Hematopoietic multipotent progenitor cell treated with erythropoietin and hydrocortisone succinate and interleukin-3 and kit ligand, for 17 days (in vitro differentiated cells): ENCODE measurements around the gene VPS26C.
"Not testable (repeated sequence)": the region's sequence is repeated elsewhere in the genome, so short reads cannot be mapped to it uniquely, and the experiment has no call there.

Experiments
- DNase-seq: peaks from one replicate; pipeline ENCODE4 v3.0.0-alpha.2; 2015; ENCODE audit warnings: low spot score

The VPS26C gene

DNA sequence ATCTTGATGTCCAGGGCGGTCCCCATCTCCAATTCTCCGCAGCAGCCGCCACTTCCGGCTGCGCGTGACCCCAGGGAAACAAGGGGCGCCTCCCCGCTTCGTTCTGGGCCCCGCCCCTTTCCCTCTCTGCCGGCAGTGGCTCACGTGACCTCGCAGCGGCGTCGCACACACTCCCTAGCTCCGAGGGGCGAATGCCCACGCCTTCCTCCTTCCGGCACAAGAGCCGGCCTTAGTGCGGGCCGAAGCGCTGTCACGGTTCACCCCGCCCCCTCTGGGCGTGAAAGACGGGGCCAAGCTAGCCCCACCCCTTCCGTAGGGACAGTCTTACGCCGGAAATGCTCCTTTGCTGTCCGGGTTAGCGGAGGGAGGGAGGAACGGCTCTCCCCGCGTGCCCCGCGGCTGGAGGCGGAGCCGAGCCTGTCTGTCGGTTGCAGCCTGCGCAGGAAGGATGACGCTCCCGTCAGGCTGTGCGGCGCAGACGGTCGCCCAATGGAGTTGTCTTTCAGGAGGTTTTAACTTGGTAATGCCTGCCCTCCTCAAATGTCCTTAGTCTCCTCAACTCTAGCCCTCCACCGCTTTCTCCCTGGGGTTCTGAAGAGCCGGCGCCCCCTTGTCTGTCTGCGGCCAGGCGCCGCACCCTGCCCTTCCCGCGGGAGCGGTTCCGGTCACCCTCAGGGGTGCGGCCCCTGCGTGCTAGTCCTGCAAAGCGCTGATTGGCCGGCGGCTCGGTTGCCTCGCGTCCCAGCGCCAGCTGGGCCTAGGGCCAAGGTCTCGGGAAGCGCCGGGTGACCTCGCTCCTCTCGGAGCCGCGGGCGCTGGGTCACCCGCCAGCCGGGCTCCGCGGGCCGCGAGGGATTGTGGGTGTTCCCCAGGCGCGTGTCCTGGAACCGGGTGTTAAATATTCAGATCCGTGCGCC lies at the start of gene VPS26C:
Gene VPS26C (minus strand): TSS at position 66 of the 917 bp plus-strand sequence. CDS start 40 bp downstream, at position 26.
- peak; percentile 98 for DNase-seq

DNA sequence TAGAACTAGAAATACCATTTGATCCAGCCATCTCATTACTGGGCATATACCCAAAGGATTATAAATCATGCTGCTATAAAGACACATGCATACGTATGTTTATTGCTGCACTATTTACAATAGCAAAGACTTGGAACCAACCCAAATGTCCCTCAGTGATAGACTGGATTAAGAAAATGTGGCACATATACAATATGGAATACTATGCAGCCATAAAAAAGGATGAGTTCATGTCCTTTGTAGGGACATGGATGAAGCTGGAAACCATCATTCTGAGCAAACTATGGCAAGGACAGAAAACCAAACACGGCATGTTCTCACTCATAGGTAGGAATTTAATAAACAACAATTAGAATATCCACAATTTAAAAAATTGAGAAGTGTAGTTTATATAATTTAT lies 48.9 kb upstream of the VPS26C start:
- DNase-seq = not testable (repeated sequence)

DNA sequence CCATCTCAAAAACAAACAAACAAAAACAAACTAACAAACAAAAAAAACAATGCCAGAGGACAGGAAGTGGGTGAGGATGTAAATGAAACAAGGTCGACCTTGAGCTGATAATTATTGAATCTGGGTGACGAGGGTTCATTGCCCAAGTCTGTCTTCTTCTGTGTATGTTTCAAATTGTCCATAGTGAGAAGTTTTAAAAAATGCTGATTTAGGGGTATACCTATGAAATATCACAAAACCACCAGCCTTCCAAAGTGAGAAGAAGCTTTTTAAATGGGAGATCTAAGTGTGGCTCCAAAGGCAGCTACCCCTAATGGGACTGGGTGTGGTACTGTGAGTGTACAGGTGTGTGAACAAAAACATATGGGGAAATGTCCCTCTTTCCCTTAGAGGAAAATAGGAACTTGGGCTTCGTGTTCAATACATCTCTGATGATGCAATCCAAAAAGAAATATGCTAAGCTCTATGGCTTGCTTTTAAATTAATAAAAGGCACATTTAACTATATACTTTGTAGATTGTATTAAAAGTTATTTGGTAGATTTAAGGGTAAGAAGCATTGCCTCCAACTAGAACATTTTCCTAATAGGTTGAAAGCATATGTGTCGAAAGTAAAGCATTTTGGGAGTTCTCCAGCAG lies 33.1 kb upstream of the VPS26C start:
- no peak for DNase-seq

DNA sequence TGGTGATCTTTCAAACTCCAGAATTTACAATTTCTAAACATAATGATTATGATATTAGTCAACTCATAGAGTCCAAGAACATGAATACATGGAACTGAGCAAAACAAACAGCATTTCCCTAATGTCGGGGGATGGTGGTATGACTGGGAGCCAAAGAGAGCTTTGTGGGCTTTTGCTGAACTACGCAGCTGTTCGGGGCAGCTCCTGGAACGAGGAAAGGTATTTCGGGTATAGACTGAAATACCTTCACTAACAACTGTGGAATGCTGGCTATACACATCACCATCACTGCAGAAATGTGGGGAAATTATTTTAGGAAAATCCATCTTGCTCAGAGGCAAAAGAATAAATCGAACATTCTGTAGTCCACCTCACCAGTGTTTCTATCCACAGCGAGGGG lies 30.2 kb upstream of the VPS26C start:
- no peak for DNase-seq

DNA sequence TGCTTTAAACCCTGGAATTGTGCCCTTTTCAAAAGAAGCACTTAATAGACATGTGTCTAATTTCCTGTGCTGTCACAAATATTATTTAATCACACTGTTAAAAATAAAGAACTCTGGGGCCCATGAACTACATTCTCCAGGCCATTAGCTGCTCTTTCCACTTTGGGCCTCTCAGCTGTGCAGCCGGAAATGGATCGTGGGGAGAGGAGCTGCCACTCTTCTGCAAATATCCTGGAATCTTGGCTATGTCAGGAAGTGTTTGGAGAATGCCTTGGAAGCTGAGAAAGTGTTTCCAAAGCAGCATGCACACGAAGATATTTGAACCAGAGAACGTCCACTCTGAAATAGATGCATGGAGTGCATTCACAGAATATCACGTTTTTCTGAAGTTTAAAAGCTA lies 27.5 kb upstream of the VPS26C start:
- no peak for DNase-seq

- no peak for DNase-seq
Observed at GRCh38 chr21:37292941-37293340, 25.8 kb upstream of the VPS26C start.

GRCh38 chr21:37292041-37292440 lies 24.9 kb upstream of the VPS26C start:
- no peak for DNase-seq

DNA sequence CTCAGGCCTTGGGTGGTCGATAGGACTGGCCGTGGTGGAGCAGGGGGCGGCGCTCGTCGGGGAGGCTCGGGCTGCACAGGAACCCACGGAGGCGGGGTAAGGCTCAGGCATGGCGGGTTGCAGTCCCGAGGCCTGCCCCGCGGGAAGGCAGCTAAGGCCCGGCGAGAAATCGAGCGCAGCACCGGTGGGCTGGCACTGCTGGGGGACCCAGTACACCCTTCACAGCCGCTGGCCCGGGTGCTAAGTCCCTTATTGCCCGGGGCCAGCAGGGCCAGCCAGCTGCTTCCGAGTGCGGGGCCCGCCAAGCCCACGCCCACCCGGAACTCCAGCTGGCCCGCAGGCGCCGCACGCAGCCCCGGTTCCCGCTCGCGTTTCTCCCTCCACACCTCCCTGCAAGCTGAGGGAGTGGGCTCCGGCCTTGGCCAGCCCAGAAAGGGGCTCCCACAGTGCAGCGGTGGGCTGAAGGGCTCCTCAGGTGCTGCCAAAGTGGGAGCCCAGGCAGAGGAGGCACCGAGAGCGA lies 16.1 kb upstream of the VPS26C start:
- not testable (repeated sequence) for DNase-seq

- DNase-seq = not testable (repeated sequence)
Observed at GRCh38 chr21:37282602-37283001, 15.5 kb upstream of the VPS26C start.

DNA sequence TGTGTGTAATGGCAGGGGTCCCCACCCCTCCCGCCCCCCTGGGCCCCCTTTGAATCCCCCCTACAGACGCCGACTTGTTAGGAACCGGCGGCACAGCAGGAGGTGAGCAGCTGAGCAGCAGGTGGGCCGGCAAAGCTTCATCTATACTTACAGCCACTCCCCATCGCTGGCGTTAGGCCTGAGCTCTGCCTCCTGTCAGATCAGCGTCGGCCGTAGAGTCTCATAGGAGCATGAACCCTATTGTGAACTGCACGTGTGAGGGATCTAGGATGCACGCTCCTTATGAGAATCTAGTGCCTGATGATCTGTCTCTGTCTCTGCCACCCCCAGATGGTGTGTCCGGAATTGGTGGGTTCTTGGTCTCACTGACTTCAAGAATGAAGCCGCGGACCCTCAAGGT lies 14.9 kb upstream of the VPS26C start:
- no peak for DNase-seq

DNA sequence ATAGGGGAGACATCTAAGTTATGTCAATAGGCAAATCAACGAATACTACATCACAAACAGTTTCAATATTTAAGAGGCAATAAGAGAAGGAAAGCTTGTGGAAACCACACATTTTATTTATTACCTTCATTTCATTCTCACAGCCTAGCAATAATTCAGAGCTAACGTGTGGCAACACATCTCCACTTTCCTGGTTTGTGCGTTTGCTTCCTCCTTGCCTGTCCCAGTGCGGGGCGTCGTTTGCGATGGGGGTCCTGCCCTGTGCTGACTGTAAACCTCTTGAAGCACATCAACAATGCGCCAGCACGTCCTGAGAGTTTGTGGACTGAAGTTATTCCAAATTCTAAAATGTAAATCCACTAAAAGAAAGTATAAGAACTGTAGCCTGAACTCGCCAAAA lies 14.4 kb upstream of the VPS26C start:
- no peak for DNase-seq

- DNase-seq = not testable (repeated sequence)
Observed at GRCh38 chr21:37279271-37279670, 12.1 kb upstream of the VPS26C start.

DNA sequence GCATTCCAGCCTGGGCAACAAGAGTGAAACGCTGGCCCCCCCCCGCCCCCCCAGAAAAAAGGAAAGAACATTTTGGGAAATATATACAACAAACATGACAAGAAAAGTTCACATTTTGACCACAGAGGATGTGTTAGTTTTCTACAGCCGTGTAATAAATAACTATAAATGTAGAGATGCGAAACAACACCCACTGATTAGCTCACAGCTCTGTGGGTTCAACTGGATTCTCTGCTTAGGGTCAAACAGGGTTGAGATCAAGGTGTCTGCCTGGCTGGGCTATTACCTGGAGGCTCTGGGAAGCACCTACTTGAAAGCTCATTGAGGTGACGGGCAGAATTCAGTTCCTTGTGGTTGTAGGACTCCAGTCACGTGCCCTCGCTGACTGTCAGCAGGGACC lies 11.1 kb upstream of the VPS26C start:
- no peak for DNase-seq

GRCh38 chr21:37276377-37276776 lies 9.2 kb upstream of the VPS26C start:
- DNase-seq = no peak

DNA sequence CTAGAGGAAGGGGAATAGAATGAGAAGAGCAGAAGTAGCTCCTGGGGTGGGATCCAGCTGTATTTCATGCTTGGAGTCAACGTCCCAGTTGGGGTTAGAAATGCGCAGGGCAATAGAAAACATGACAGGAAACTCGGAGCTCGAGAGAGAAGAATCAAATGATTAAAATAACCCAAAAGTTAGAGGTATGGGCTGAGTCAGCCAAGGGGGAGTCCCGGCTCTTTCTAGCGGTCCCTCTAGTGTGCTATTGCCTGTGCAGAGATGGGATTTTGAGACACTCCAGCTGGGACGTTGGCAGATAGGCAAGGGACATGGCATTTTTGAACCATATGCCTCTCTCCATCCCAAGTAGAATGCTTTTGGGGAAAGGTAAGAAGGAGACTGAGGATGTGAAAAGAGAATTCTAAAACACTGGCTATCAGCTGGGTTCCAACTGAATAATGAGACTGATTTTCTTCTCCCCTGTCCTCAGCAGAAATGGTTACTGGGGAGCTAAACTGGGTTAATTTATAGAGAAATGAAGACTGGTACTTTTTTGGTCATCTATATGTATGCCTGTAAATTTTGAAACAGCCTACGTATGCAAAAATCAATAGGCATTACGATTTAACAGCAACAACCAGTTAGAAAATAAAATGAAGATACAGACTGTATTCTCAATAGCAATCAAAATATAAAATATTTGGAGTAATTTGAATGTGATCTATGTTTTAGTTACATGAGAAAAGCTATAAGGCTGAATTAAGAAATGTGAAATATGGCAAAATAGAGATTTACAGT lies 7.0 kb upstream of the VPS26C start:
- DNase-seq = no peak

DNA sequence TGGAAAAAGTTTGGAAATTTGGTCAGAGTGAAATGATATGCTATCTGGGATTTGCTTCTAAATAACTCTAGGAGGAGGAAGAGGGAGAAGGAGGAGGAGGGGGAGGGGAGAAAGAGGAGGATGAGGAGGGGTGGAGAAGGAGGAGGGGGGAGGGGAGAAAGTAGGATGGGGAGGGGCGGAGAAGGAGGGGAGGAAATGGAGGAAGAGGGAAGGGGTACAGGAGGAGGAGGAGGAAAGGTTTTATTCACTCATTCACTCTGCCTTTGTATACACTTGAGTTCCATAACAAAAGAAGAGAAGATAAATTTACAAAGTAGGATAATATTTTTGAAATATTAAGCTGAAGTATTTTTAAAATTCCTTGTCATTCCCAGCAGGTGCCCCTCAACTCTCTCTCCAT lies 6.3 kb upstream of the VPS26C start:
- DNase-seq = no peak

DNA sequence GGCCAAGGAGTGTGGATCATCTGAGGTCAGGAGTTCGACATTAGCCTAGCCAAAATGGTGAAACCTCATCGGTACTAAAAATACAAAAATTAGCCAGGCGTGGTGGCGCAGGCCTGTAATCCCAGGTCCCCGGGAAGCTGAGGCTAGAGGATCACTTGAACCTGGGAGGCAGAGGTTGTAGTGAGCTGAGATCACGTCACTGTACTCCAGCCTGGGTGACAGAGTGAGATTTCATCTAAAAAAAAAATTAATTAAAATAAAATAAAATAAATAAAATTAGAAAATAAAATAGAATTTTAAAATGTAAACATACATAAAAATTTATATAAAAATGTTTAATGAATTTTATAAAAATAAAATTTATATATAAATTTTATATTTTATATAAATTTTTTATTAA lies 5.8 kb upstream of the VPS26C start:
- DNase-seq = no peak

DNA sequence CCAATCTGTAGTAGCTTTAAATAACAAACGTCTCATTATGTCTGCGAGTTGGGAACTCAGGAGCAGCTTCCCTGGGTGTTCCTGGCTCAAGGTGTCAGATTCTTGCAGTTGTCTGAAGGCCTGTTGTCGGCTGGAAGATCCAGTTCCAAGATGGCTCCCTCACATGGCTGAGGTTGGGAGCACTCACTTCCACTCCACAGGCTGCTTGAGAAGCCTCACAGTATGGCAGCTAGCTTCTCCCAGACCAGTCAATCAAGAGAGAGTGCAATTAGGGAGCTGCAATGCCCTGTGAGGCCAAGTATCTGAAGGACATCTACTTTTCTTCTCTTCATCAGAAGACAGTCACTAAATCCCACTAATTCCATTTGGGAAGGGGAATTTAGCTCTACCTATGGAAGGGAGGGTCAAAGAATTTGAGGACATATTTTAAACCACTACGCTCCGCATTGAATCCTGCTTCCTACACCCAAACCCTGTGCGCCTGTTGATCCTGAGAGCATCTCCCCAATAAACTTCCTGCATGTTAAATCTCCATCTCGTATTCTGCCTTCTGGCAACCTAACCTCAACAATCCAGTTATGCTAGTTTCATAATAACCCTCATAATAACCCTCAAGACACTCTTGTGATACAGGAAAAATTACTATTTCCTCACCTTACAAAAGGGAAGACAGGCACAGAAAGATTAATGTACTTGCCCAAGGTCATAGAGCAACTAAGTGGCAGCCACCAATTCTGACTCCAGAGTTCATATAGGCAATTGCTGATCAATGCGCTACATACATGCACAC lies 3.6 kb upstream of the VPS26C start:
- no peak for DNase-seq

DNA sequence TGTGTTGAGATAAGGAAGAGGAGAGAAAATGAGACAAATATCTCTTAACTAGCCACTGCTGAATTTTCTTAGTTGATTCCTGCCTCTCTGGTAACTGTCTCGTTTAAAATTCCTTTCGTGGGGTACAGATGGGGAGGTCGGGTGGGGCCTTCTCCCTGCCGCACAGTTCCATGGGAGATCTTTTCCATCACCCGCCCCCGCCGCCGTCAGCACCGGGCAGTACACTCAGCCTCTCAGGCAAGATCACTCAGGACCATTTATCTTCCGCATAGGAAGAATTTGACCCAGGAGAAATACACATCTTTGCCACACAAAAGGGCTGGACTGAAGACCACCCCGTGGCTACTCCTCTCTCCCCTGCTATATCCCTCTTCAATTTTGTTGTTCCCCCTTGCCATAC lies 2.3 kb upstream of the VPS26C start:
- DNase-seq = no peak

DNA sequence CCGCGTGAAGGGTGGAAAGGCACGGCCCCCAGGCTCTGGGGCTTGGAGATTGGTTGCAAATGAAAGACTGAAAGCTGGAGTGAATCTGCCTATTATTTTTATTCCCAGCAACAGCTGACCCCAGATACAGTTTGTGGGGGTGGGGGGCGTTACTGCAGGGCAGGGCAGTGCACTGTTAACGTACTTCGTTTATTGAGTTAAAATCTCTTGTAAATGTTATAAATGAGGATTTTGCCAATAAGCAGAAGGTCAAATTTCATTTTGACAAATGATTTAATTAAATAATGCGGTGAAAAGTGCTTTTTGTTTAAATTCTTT lies 1.0 kb upstream of the VPS26C start:
- DNase-seq = no peak

DNA sequence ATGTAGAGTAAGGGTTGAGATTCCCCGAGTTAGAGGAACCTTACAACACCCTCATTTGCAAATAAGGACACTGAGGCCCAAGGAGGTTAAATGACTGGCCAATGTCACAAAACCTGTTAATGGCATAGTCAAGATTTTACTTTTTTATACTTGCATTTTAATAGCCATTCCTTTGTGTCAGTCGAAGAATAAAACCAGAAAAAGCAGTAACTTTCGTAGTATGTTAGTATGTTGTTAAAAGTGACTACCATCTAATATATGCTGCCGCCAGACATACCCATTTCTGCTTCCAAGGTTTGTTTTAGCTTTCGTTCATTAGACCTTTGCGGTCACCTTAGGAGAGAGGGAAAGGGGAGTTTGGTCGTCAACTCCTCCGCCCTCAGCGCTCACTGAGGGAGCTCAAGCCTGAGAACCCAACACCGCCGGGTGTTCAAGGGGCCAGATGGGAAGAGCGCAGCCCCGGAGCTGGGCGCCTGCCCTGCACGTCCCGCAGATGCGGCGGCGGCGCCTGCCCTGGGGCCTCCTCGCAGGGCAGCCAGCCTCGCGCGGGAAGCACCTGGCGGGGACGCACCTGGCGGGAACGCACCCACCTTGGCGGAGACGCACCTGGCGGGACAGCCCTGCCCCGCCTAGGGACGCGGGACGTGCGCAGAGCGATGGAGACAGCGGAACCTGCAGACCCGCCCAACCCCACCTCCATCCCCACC lies 466 bp downstream of the VPS26C start:
- no peak for DNase-seq
